ENCODE data around the gene TJP1.
"Not testable (repeated sequence)": the region's sequence is repeated elsewhere in the genome, so short reads cannot be mapped to it uniquely, and the experiment has no call there.

The TJP1 gene

GRCh38 chr15:29785136-29785535 lies 37.1 kb downstream of the TJP1 start:
- TF ChIP-seq CTCF (IDR thresholded peaks at IDR 0.05) (no peak), ZFX (IDR thresholded peaks at IDR 0.05; ENCODE audit: borderline replicate concordance) (no peak)
- no peak overlapping the region for H3K27ac ChIP-seq

GRCh38 chr15:29784413-29784812 lies 37.9 kb downstream of the TJP1 start:
- TF ChIP-seq CTCF (IDR thresholded peaks at IDR 0.05) (no peak), ZFX (IDR thresholded peaks at IDR 0.05; ENCODE audit: borderline replicate concordance) (no peak)
- H3K27ac ChIP-seq: no peak overlapping the region

- H3K27ac ChIP-seq: not testable (repeated sequence)
These were observed 39.5 kb downstream of the TJP1 start for GRCh38 chr15:29782816-29783215.

- H3K27ac ChIP-seq: no peak overlapping the region
- no peak for TF ChIP-seq ZFX (IDR thresholded peaks at IDR 0.05; ENCODE audit: borderline replicate concordance)
- no peak for TF ChIP-seq CTCF (IDR thresholded peaks at IDR 0.05)
These were observed 43.9 kb downstream of the TJP1 start for GRCh38 chr15:29778382-29778781.

GRCh38 chr15:29776859-29777258 lies 45.4 kb downstream of the TJP1 start:
- TF ChIP-seq ZFX (IDR thresholded peaks at IDR 0.05; ENCODE audit: borderline replicate concordance) (no peak), CTCF (IDR thresholded peaks at IDR 0.05) (no peak)
- no peak overlapping the region for H3K27ac ChIP-seq

- TF ChIP-seq CTCF (IDR thresholded peaks at IDR 0.05): no peak
- no peak for TF ChIP-seq ZFX (IDR thresholded peaks at IDR 0.05; ENCODE audit: borderline replicate concordance)
- H3K27ac ChIP-seq: no peak overlapping the region
These were observed 47.4 kb downstream of the TJP1 start for GRCh38 chr15:29774900-29775299.

- TF ChIP-seq CTCF (IDR thresholded peaks at IDR 0.05): no peak
- TF ChIP-seq ZFX (IDR thresholded peaks at IDR 0.05; ENCODE audit: borderline replicate concordance): no peak
- no peak overlapping the region for H3K27ac ChIP-seq
These were observed 48.5 kb downstream of the TJP1 start for GRCh38 chr15:29773816-29774215.

GRCh38 chr15:29773000-29773399 lies 49.3 kb downstream of the TJP1 start:
- TF ChIP-seq CTCF (IDR thresholded peaks at IDR 0.05) (no peak), ZFX (IDR thresholded peaks at IDR 0.05; ENCODE audit: borderline replicate concordance) (no peak)
- H3K27ac ChIP-seq: no peak overlapping the region

All from 22Rv1 (cell line).